ENCODE results near the gene COP1.

The COP1 gene

GRCh38 chr1:176198413-176198812, 8.7 kb downstream of the COP1 start:
- DNase-seq, result no peak

- DNase-seq, result no peak
Measured at GRCh38 chr1:176196728-176197127, 10.4 kb downstream of the COP1 start.

GRCh38 chr1:176195547-176195946, 11.5 kb downstream of the COP1 start:
- no peak for DNase-seq

GRCh38 chr1:176193663-176194062, 13.4 kb downstream of the COP1 start:
- no peak for DNase-seq

- no peak for DNase-seq
Measured at GRCh38 chr1:176193023-176193422, 14.1 kb downstream of the COP1 start.

- DNase-seq, result no peak
Measured at GRCh38 chr1:176188604-176189003, 18.5 kb downstream of the COP1 start.

GRCh38 chr1:176187001-176187400, 20.1 kb downstream of the COP1 start:
- no peak for DNase-seq

GRCh38 chr1:176183618-176184017, 23.5 kb downstream of the COP1 start:
- DNase-seq, result no peak

GRCh38 chr1:176178316-176178715, 28.8 kb downstream of the COP1 start:
- no peak for DNase-seq

GRCh38 chr1:176177764-176178163, 29.3 kb downstream of the COP1 start:
- no peak for DNase-seq

- no peak for DNase-seq
Measured at GRCh38 chr1:176174108-176174507, 33.0 kb downstream of the COP1 start.

- no peak for DNase-seq
Measured at GRCh38 chr1:176172215-176172614, 34.9 kb downstream of the COP1 start.

- no peak for DNase-seq
Measured at GRCh38 chr1:176167210-176167609, 39.9 kb downstream of the COP1 start.

GRCh38 chr1:176165573-176165972, 41.5 kb downstream of the COP1 start:
- no peak for DNase-seq

- no peak for DNase-seq
Measured at GRCh38 chr1:176164014-176164678, 42.9 kb downstream of the COP1 start.

- DNase-seq, result no peak
Measured at GRCh38 chr1:176159993-176160392, 47.1 kb downstream of the COP1 start.

GRCh38 chr1:176157995-176158394, 49.1 kb downstream of the COP1 start:
- no peak for DNase-seq

GRCh38 chr1:176149939-176150807, 56.9 kb downstream of the COP1 start:
- no peak for DNase-seq

GRCh38 chr1:176144526-176144925, 62.6 kb downstream of the COP1 start:
- DNase-seq, result no peak

GRCh38 chr1:176142973-176143372, 64.1 kb downstream of the COP1 start:
- DNase-seq, result no peak

- no peak for DNase-seq
Measured at GRCh38 chr1:176141449-176141848, 65.6 kb downstream of the COP1 start.

GRCh38 chr1:176136891-176137290, 70.2 kb downstream of the COP1 start:
- no peak for DNase-seq

GRCh38 chr1:176134666-176135065, 72.4 kb downstream of the COP1 start:
- no peak for DNase-seq

GRCh38 chr1:176122282-176122681, 84.8 kb downstream of the COP1 start:
- DNase-seq, result no peak

All from COR-L47 (cell line).